PFSK-1 (cell line): Measurements from ENCODE around the gene ADD1.

Experiments used
- FOXP2 ChIP-seq: optimal IDR thresholded peaks from 2 replicates; pipeline ENCODE3; 2011; ENCODE audit warnings: borderline replicate concordance, control low read depth, inconsistent platforms; ENCODE audit not compliant: insufficient read depth; ENCODE audit errors: extremely low read length, extremely low read depth
- POLR2AphosphoS5 ChIP-seq: IDR thresholded peaks from 2 replicates; pipeline ENCODE4 v1.6.1; 2012; ENCODE audit warnings: low read depth, mild to moderate bottlenecking, control low read depth, low read length, moderate library complexity
- SIN3A ChIP-seq: IDR thresholded peaks from 2 replicates; pipeline ENCODE4 v1.6.1; 2012; ENCODE audit warnings: mild to moderate bottlenecking, low read length, moderate library complexity, borderline replicate concordance; ENCODE audit not compliant: insufficient read depth
- TAF1 ChIP-seq: IDR thresholded peaks from 2 replicates; pipeline ENCODE4 v1.6.1; 2012; ENCODE audit warnings: low read length, control low read depth, borderline replicate concordance; ENCODE audit not compliant: insufficient read depth
- TF ChIP-seq, protein P1 (sequence below), 2 experiments: IDR thresholded peaks; 2 replicates each; pipeline versions ENCODE4 v1.6.1 to v1.8.0; 2011 to 2012; ENCODE audit warnings: low read depth in 2 of 2, low read length in 2 of 2, control low read depth in 1 of 2, inconsistent platforms in 1 of 2, mild to moderate bottlenecking in 1 of 2, moderate library complexity in 1 of 2; ENCODE audit not compliant: insufficient read depth in 1 of 2

Gene ADD1

DNA sequence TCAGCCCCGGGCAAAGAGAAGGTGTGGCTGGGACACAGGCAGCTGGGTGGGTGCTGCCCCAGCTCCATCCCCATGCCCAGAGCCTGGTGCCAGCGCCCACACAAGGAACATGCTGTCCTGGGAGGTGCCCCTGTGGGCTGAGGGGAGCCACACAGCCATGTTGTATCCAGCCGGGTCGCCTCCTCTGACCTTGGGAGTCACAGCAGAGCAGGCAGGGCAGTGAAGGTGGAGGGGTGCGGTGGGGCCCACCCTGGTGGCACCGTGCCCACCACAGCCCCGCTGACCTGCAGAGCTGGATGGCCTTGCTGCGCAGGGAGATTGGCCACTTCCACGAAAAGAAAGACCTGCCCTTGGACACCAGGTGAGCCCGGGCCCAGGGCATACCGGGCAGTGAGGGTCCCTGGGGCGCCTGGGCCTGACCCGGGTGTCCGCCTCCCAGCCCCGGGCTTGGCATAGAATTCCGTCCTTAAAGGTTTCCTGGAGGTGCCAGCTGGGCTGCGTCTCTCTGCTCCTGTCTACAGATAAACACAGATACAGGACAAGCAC, 18.7 kb upstream of the ADD1 start:
- TF ChIP-seq, protein P1, sequence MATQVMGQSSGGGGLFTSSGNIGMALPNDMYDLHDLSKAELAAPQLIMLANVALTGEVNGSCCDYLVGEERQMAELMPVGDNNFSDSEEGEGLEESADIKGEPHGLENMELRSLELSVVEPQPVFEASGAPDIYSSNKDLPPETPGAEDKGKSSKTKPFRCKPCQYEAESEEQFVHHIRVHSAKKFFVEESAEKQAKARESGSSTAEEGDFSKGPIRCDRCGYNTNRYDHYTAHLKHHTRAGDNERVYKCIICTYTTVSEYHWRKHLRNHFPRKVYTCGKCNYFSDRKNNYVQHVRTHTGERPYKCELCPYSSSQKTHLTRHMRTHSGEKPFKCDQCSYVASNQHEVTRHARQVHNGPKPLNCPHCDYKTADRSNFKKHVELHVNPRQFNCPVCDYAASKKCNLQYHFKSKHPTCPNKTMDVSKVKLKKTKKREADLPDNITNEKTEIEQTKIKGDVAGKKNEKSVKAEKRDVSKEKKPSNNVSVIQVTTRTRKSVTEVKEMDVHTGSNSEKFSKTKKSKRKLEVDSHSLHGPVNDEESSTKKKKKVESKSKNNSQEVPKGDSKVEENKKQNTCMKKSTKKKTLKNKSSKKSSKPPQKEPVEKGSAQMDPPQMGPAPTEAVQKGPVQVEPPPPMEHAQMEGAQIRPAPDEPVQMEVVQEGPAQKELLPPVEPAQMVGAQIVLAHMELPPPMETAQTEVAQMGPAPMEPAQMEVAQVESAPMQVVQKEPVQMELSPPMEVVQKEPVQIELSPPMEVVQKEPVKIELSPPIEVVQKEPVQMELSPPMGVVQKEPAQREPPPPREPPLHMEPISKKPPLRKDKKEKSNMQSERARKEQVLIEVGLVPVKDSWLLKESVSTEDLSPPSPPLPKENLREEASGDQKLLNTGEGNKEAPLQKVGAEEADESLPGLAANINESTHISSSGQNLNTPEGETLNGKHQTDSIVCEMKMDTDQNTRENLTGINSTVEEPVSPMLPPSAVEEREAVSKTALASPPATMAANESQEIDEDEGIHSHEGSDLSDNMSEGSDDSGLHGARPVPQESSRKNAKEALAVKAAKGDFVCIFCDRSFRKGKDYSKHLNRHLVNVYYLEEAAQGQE (IDR thresholded peaks at IDR 0.05; ENCODE audit: insufficient read depth in 1 of 2, low read depth in 2 of 2, low read length in 2 of 2) = no peak
- TF ChIP-seq TAF1 (no peak), FOXP2 (no peak), SIN3A (no peak), POLR2AphosphoS5 (no peak)

DNA sequence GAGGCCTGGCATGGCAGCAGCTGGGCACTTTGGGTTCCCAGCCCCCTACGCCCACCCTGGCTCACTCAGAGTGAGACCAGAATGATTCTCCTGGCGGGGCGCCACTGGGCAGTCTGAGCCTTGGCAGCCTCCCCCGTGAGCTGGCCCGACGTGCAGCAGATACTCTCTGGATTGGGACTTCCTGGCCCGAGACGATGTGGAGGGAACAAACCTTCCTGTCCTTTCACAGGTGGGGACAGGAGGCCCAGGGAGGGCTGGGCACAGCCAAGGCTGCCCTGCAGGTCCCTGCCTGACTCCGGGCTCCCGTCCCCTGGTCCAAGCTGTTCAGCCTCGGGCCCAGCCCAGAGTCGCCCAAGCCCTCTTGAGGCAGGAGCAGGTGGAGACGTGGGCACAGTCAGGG, 17.9 kb upstream of the ADD1 start:
- TF ChIP-seq POLR2AphosphoS5 = no peak
- no peak for TF ChIP-seq TAF1

DNA sequence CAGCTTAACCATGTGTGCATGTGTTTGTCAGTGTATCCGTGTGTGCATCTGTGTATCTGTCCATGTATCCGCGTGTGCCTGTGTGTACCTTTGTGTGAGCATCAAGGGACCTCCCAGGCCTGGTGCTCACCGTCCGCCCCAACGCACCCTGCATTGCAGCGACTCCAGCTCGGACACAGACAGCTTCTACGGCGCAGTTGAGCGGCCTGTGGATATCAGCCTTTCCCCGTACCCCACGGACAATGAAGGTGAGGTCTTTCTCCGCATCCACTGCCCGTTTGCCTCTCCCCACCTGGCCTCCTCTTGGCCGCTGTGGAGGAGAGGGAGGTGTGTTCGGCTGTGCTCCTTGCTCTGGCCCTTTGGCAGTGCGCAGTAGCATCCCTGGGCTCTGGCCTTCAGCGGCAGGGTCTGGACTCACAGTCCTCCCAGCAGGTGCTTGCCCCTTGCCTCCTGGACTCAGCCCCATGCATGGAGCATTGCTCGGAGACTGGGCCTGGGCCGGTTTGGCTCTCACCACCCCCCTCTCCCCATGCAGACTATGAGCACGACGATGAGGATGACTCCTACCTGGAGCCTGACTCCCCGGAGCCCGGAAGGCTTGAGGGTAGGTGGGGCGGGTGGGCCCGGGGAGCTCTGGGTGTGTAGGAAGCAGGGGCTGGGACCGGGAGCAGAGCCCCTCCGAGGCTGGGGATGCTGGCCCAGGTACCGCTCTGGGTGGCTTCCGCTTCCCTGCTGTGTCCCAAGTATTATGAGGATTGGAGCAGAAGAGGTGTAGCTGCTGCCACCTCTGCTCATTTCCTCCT, 16.4 kb upstream of the ADD1 start:
- no peak for TF ChIP-seq FOXP2
- TF ChIP-seq, protein P1 (IDR thresholded peaks at IDR 0.05; ENCODE audit: insufficient read depth in 1 of 2, low read depth in 2 of 2, low read length in 2 of 2) = no peak
- no peak for TF ChIP-seq POLR2AphosphoS5
- no peak for TF ChIP-seq TAF1
- TF ChIP-seq SIN3A = no peak

DNA sequence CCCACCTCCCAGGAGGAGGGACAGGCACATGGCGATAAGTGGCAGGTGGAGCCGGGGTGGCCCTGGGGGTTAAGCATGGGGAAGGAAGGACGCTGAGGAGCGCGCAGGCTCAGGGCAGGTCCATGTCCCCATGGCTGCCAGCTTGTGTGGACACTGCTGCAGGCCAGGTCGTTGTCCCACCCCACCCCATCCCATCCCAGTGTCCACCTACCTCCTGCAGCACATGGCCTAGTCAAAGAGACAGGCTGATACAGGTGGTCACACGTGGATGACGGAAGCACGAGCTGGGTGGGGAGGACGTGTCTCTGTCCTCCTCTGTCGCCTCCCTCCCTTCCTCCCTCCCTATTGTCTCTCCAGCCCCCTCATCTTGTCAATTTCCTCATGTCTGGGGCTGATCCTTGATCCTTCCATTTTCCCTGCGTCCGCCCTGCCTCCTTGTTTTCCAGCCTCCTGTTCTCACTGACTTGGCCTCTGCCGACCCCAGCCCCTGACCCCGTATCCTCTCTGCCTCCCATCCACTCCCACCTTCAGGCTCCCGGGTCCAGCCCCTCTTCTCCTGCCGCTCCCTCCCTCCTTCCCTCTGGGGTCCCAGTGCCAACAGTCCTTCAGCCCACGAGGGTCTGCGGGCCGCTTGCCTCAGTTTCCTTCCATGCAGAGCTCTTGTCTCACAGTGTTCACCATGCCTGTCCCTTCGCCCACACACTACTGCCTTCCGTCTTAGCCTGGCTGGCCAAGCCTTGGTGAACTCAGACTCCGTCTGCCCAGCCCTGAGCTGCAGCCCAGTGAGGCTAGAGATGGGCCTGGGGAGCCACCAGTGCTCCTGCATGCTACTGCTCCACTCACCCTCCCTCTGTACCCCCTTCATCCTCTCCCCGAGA, 15.5 kb upstream of the ADD1 start:
- TF ChIP-seq TAF1 = no peak
- no peak for TF ChIP-seq POLR2AphosphoS5
- no peak for TF ChIP-seq FOXP2
- TF ChIP-seq SIN3A = no peak
- TF ChIP-seq, protein P1 (IDR thresholded peaks at IDR 0.05; ENCODE audit: insufficient read depth in 1 of 2, low read depth in 2 of 2, low read length in 2 of 2) = no peak

DNA sequence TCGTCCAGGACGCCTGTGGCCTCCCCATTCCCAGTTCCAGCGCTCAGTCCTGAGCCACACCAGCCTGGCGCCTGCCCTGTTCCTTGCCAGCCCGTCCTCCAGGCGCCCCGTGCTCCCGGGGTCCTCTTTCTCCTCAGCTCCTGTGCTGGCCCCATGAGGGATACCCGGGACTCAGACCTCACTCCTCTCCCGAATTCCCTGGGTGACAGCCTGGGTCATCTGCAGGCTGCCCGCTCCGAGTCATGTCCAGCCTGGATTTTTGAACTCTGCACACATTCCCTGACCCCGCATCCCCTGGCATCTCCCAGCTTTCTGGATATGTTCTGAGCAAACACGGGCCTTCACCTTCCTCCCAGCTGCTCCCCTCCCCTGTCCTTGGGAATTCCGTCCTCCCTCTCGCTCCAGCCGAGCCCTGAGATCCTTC, 14.9 kb upstream of the ADD1 start:
- no peak for TF ChIP-seq SIN3A
- no peak for TF ChIP-seq POLR2AphosphoS5
- TF ChIP-seq, protein P1 (IDR thresholded peaks at IDR 0.05; ENCODE audit: insufficient read depth in 1 of 2, low read depth in 2 of 2, low read length in 2 of 2) = no peak
- TF ChIP-seq TAF1 = no peak
- TF ChIP-seq FOXP2 = no peak
